Measurements from ENCODE around the gene FLNC. TPM values are rescaled to one million over a fixed set of nuclear protein-coding genes. Genes with fewer than 3 reads are reported as not detected.

FLNC gene
- total RNA-seq, 3 donors from 2014 or later (not counting 1 experiment from before 2014, with no cell fraction given), result 0.05 to 0.25 TPM; not detected in 1

DNA sequence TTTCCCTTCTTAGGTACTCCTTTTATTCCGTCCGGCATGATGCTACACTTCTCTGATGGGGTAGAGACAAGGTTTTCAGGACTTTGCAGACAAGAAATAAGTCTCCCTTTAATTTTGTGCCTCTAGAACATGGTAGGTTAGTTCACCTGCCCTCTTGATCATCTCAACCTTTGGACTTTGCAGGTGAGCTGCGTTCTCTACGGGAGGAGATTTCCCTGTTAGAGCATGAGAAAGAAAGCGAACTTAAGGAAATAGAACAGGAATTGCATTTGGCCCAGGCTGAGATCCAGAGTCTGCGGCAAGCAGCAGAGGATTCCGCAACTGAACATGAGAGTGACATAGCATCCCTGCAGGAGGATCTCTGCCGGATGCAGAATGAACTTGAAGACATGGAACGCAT is 29.2 kb upstream of the FLNC start:
- no peak for ATAC-seq
- no peaks in the 10 kb centered on the region for H3K4me1 ChIP-seq (ENCODE audit: control insufficient read depth, insufficient read depth, low read length)
- no peaks in the 10 kb centered on the region for H3K9me3 Mint-ChIP-seq
- H3K4me3 Mint-ChIP-seq, result no peak overlapping the region
- H3K27me3 Mint-ChIP-seq (ENCODE audit: low read depth in 2 of 2), result no peaks in the 10 kb centered on the region
- no peak overlapping the region for H3K4me3 ChIP-seq (ENCODE audit: low read length)
- TF ChIP-seq, protein P1, sequence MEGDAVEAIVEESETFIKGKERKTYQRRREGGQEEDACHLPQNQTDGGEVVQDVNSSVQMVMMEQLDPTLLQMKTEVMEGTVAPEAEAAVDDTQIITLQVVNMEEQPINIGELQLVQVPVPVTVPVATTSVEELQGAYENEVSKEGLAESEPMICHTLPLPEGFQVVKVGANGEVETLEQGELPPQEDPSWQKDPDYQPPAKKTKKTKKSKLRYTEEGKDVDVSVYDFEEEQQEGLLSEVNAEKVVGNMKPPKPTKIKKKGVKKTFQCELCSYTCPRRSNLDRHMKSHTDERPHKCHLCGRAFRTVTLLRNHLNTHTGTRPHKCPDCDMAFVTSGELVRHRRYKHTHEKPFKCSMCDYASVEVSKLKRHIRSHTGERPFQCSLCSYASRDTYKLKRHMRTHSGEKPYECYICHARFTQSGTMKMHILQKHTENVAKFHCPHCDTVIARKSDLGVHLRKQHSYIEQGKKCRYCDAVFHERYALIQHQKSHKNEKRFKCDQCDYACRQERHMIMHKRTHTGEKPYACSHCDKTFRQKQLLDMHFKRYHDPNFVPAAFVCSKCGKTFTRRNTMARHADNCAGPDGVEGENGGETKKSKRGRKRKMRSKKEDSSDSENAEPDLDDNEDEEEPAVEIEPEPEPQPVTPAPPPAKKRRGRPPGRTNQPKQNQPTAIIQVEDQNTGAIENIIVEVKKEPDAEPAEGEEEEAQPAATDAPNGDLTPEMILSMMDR (IDR thresholded peaks at IDR 0.05), result no peak
- DNase-seq, result no peak
- H3K4me1 Mint-ChIP-seq, result no peaks in the 10 kb centered on the region
- intact Hi-C loops (cut with micrococcal nuclease), result no loop called here
- H3K27ac ChIP-seq (ENCODE audit: low read length), result no peak overlapping the region
- H3K27me3 ChIP-seq (ENCODE audit: control insufficient read depth, insufficient read depth, low read length), result no peaks in the 10 kb centered on the region
- no peak overlapping the region for H3K27ac Mint-ChIP-seq
- 96% methylated on average over 9 of the region's 9 CpGs for WGBS (ENCODE audit: insufficient coverage)
- peaks cover 4% of the 10 kb centered on the region for H3K36me3 ChIP-seq (ENCODE audit: control insufficient read depth, insufficient read depth, low read length)
- no peaks in the 10 kb centered on the region for H3K9me3 ChIP-seq (ENCODE audit: control insufficient read depth, insufficient read depth, low read length)
- H3K36me3 Mint-ChIP-seq, result no peaks in the 10 kb centered on the region

DNA sequence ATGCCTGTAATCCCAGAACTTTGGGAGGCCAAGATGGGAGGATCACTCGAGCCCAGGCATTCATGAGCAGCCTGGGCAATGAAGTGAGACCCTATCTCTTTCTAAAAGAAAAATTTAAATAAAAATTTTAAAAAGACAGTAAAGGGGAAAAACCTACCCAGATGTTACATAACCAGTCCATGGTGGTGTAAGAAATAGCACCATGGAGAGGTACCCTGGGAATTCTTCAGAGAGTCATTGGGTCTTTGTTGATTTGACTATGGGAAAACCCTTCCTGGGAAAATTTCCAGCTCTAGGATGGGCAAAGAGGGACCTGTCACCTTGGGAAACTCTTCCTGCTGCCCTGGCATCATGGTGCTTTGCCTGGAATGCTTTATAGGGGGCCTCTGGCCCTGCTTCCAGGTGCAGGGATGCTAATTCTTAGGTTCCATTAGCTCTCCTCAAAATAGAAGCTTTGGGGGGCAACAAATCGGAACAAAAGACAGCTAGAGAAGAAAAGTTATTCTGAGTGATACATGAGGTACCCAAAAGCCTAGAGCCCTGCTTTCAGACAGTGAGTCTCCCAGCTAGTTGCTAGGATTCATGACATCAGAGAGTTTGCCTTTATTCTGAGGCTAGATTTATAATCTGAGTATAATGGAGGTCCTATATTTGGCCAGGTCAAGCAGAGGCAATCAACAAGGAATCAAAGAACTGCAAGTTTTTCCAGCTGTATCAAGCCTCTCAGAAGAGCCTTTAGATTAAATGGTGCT is 28.4 kb upstream of the FLNC start:
- Histone ChIP-seq H3K9me3 (ENCODE audit: control insufficient read depth, insufficient read depth, low read length) (no peaks in the 10 kb centered on the region), H3K27ac (ENCODE audit: low read length) (no peak overlapping the region), H3K36me3 (ENCODE audit: control insufficient read depth, insufficient read depth, low read length) (peaks cover 4% of the 10 kb centered on the region), H3K27me3 (ENCODE audit: control insufficient read depth, insufficient read depth, low read length) (no peaks in the 10 kb centered on the region), H3K4me3 (ENCODE audit: low read length) (no peak overlapping the region), H3K4me1 (ENCODE audit: control insufficient read depth, insufficient read depth, low read length) (no peaks in the 10 kb centered on the region)
- no peak overlapping the region for H3K4me3 Mint-ChIP-seq
- H3K9me3 Mint-ChIP-seq, result no peaks in the 10 kb centered on the region
- no peaks in the 10 kb centered on the region for H3K36me3 Mint-ChIP-seq
- no peaks in the 10 kb centered on the region for H3K4me1 Mint-ChIP-seq
- no peak for DNase-seq
- H3K27ac Mint-ChIP-seq, result no peak overlapping the region
- intact Hi-C loops (cut with micrococcal nuclease), result no loop called here
- ATAC-seq, result no peak
- TF ChIP-seq, protein P1 (IDR thresholded peaks at IDR 0.05), result no peak
- WGBS (ENCODE audit: insufficient coverage), result 71% methylated on average over 2 of the region's 2 CpGs
- H3K27me3 Mint-ChIP-seq (ENCODE audit: low read depth in 2 of 2), result no peaks in the 10 kb centered on the region

DNA sequence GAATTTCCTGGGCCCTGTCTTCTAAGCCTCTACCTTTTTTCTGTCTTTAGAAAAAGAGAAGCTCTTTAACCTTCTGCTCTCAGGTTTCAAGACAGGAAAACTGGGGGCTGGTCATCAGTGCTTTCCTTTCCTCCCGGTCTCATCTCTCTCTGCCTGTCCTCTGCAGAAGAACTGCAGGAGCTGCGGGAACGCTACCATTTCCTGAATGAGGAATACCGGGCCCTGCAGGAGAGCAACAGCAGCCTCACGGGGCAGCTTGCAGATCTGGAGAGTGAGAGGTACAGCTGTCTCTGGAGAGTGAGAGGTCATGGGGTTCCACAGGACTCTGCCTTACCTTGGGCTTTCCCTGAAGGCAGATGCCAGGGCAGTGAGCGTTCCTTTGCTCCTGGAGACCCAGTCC is 25.7 kb upstream of the FLNC start:
- Mint-ChIP-seq H3K27ac (no peak overlapping the region), H3K27me3 (ENCODE audit: low read depth in 2 of 2) (no peaks in the 10 kb centered on the region), H3K36me3 (no peaks in the 10 kb centered on the region), H3K4me3 (no peak overlapping the region), H3K4me1 (no peaks in the 10 kb centered on the region), H3K9me3 (no peaks in the 10 kb centered on the region)
- Histone ChIP-seq H3K27ac (ENCODE audit: low read length) (no peak overlapping the region), H3K4me1 (ENCODE audit: control insufficient read depth, insufficient read depth, low read length) (no peaks in the 10 kb centered on the region), H3K27me3 (ENCODE audit: control insufficient read depth, insufficient read depth, low read length) (no peaks in the 10 kb centered on the region), H3K4me3 (ENCODE audit: low read length) (no peak overlapping the region), H3K9me3 (ENCODE audit: control insufficient read depth, insufficient read depth, low read length) (no peaks in the 10 kb centered on the region), H3K36me3 (ENCODE audit: control insufficient read depth, insufficient read depth, low read length) (peaks cover 4% of the 10 kb centered on the region)
- ATAC-seq (no peak), DNase-seq (no peak)
- intact Hi-C loops (cut with micrococcal nuclease), result no loop called here
- TF ChIP-seq, protein P1 (IDR thresholded peaks at IDR 0.05), result no peak
- WGBS (ENCODE audit: insufficient coverage), result 92% methylated on average over 6 of the region's 6 CpGs

DNA sequence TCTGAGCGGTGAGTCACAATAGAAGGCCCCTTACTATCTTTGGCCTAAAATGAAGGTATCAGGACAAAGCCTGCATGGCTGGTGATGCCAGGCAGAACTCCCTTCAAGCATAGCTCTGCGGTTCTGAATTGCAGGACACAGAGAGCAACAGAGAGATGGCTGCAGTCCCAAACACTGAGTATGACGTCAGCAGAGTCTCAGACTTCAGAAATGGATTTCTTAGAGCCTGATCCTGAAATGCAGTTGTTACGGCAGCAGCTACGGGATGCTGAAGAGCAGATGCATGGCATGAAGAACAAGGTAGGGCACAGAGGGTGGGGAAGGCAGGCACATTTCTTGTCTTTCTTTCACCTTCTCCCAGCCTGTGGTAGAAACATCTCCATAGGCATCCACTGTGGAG is 25.0 kb upstream of the FLNC start:
- Mint-ChIP-seq H3K36me3 (no peaks in the 10 kb centered on the region), H3K27me3 (ENCODE audit: low read depth in 2 of 2) (no peaks in the 10 kb centered on the region), H3K4me1 (no peaks in the 10 kb centered on the region), H3K27ac (no peak overlapping the region), H3K9me3 (no peaks in the 10 kb centered on the region), H3K4me3 (no peak overlapping the region)
- H3K36me3 ChIP-seq (ENCODE audit: control insufficient read depth, insufficient read depth, low read length), result peaks cover 4% of the 10 kb centered on the region
- H3K27ac ChIP-seq (ENCODE audit: low read length), result no peak overlapping the region
- TF ChIP-seq, protein P1 (IDR thresholded peaks at IDR 0.05), result no peak
- ATAC-seq (no peak), DNase-seq (no peak)
- intact Hi-C loops (cut with micrococcal nuclease), result no loop called here
- H3K9me3 ChIP-seq (ENCODE audit: control insufficient read depth, insufficient read depth, low read length), result no peaks in the 10 kb centered on the region
- 93% methylated on average over 5 of the region's 5 CpGs for WGBS (ENCODE audit: insufficient coverage)
- no peaks in the 10 kb centered on the region for H3K4me1 ChIP-seq (ENCODE audit: control insufficient read depth, insufficient read depth, low read length)
- H3K27me3 ChIP-seq (ENCODE audit: control insufficient read depth, insufficient read depth, low read length), result no peaks in the 10 kb centered on the region
- no peak overlapping the region for H3K4me3 ChIP-seq (ENCODE audit: low read length)

All from natural killer cell (primary cell).